DND-41 (cell line): ENCODE results near the gene ANO6.

ENCODE experiments used
- EZH2 ChIP-seq: IDR thresholded peaks from 3 replicates; pipeline ENCODE4 v1.6.1; 2012; ENCODE audit warnings: borderline replicate concordance, low read depth, mild to moderate bottlenecking, moderate library complexity, low read length, inconsistent platforms; ENCODE audit not compliant: severe bottlenecking
- TF ChIP-seq, protein P1 (sequence below): IDR thresholded peaks from 2 replicates; pipeline ENCODE4 v1.5.1; 2012; ENCODE audit warnings: borderline replicate concordance, low read length, moderate library complexity, mild to moderate bottlenecking; ENCODE audit not compliant: poor library complexity, severe bottlenecking; ENCODE audit errors: extremely low read depth

DNA sequence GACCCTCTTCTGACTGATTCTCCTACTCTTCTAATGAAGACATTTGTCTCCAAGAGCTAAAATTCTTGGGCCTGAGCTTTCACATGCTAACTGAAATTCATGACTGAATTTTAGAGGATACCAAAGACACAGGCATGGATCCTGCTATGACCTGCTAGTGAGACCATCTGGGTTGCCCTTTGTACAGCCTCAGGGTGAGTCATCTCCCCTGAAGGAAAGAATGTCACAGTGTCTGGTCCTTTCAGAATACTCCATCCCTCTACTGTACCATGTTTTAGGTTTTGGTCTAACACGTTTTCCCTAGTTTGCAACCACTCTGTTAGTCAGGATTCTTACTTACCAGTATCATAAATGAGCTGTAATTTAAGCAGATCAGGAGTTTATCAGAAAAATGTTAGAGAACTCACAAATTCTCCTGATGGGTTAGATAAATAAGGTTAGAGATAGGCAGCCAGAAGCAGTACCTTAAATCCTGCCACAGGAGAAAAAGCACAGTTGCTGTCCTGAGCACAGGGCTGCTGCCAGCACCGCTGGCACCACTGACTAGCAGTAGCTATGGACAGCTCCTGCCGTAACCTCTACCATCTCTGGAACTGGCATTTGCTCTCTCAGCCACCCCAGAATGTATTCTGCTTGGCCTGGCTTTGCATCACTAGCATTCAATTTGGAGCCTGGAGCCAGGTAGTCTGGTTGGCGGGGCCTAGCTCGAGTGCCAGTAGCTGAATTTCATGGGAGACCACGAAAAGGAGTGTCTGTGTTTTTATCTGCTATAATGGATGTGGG, 127.6 kb downstream of the ANO6 start:
- TF ChIP-seq, protein P1, sequence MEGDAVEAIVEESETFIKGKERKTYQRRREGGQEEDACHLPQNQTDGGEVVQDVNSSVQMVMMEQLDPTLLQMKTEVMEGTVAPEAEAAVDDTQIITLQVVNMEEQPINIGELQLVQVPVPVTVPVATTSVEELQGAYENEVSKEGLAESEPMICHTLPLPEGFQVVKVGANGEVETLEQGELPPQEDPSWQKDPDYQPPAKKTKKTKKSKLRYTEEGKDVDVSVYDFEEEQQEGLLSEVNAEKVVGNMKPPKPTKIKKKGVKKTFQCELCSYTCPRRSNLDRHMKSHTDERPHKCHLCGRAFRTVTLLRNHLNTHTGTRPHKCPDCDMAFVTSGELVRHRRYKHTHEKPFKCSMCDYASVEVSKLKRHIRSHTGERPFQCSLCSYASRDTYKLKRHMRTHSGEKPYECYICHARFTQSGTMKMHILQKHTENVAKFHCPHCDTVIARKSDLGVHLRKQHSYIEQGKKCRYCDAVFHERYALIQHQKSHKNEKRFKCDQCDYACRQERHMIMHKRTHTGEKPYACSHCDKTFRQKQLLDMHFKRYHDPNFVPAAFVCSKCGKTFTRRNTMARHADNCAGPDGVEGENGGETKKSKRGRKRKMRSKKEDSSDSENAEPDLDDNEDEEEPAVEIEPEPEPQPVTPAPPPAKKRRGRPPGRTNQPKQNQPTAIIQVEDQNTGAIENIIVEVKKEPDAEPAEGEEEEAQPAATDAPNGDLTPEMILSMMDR, result no peak
- TF ChIP-seq EZH2, result no peak
